SW480 (cell line): ENCODE data around the gene PRKCQ.
"Not testable (repeated sequence)": the region's sequence is repeated elsewhere in the genome, so short reads cannot be mapped to it uniquely, and the experiment has no call there.

Source experiments
- DNase-seq: peaks from one replicate; pipeline ENCODE4 v3.0.0-alpha.2; 2016; ENCODE audit warnings: low spot score

Gene PRKCQ

DNA sequence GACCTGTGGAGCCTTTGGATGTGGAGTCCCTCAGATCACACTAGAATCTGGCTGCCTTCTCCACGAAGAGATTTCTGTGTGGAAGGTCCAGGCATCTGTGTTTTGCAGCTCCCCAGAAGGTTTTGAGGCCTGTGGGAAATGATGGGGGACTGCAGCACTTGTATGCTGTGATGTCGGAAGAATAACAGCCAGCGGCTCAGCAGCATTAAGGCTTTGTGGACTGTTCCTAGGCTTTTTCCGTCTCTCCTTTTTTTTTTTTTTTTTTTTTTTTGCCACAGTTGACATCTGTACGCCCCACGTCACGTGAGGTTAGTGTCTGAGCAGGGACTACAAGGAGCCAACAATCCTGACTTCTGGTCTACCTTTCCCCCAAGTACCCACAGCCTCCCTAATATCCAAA, 196.0 kb downstream of the PRKCQ start:
- no peak for DNase-seq

DNA sequence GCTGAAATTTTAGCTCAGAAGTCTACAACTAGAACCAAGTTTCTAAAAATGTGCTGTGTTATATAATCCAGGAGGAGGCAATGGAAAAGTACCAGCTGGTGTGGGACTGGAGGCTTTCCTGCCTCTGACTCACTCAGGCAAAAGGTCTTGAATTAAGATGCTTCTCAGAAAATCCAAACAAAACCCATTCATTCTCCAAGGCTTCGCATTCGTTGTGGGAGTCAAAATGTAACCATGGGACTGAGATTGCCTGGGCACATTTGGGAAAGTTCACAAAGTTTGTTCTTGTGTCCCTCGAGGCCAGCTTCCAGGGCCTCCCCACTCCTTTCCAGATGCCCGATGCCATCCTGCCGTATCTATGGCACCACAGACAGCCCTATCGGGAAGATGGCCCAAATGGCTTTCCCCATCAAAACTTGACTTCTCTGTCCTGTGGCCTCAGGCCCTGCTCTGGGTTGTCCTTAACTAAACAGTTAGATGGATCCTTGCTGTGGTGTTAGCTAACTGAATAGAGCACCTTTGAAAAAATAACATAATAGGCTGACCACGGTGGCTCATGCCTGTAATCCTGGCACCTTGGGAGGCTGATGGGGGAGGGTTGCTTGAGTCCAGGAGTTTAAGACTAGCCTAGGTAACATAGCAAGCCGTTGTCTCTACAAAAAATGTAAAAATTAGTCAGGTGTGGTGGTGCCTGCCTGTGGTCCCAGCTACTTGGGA, 196.8 kb downstream of the PRKCQ start:
- no peak for DNase-seq

DNA sequence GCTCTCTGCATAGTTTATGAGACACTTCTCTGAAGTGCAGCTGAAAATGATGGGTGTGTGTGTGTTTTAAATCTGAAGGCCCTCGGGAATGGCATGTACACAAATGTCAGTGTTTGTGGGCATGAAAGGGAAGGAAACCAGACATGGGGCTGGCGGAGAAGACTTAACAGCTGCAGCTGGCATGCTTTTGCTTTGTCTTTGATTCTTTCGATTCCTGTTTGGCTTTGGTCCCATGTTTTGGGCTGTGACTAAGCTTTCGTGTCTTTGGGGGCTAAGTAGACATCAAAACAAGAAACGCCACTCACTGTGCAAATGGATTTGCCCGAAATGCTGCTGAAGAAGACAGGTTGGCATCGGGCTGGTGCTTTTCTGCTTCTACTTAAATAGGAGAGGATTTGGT, 198.0 kb downstream of the PRKCQ start:
- DNase-seq = no peak

DNA sequence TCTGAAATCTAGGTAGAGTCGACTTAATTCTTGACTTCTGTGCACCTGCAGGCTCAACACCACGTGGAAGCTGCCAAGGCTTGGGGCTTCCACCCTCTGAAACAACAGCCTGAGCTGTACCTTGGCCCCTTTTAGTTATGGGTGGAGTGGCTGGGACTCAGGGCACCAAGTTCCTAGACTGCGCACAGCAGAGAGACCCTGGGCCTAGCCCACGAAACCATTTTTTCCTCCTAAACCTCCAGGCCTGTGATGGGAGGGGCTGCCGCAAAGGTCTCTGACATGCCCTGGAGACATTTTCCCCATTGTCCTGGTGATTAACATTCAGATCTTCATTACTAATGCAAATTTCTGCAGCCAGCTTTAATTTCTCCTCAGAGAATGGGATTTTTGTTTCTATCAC, 199.6 kb downstream of the PRKCQ start:
- DNase-seq = not testable (repeated sequence)

DNA sequence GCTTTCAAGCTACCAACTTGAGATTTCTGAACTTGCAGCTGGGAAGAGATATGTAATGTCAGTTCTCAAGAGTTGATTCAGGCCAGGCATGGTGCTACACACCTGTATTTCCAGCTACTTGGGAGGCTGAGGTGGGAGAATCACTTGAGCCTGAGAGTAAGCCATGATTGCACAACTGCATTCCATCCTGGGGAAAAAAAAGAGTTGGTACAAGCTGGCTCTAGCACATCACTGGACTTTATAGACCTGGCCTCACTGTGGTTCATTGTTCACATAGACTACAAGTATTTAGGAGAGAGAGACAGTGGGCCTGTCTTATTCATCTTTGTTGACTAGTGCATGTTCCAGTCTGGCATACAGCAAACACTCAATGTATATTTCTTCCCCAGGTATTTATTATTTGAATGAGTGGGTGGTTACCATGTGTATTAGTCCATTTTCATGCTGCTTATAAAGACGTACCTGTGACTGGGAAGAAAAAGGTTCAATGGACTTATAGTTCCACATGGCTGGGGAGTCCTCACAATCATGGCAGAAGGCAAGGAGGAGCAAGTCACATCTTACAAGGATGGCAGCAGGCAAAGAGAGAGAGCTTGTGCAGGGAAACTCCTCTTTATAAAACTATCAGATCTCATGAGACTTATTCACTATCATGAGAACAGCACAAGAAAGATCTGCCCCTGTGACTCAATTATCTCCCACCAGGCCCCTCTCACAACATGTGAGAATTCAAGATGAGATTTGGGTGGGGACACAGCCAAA, 200.9 kb downstream of the PRKCQ start:
- DNase-seq = no peak
